OCI-LY3 (cell line): Measurements from ENCODE around the gene DENND6A.

Source experiments
- H2AFZ ChIP-seq: fragments of 200-600, 300-600 bp; shearing (Covaris generic); 2 replicates; pipeline ENCODE4 v1.6.0; 2014; ENCODE audit warnings: antibody characterized with exemption, low read depth, low read length
- H3K27ac ChIP-seq: fragments of 200-600, 300-600 bp; sonication (generic); 2 replicates; pipeline ENCODE4 v1.5.1; 2014; ENCODE audit warnings: mild to moderate bottlenecking, low read length, moderate library complexity, mixed read lengths
- H3K27me3 ChIP-seq: fragments of 200-600, 300-600 bp; sonication (generic); 2 replicates; pipeline ENCODE4 v1.6.1; 2014; ENCODE audit warnings: low read depth, low read length, mixed read lengths
- H3K36me3 ChIP-seq: fragments of 200-600, 300-600 bp; sonication (generic); replicated peaks from 2 replicates; pipeline ENCODE3; 2014; ENCODE audit warnings: low read depth, low read length, mixed read lengths
- H3K4me1 ChIP-seq: fragments of 300-600, 200-600 bp; sonication (generic); 2 replicates; pipeline ENCODE4 v1.6.1; 2014; ENCODE audit warnings: low read length, mixed read lengths
- H3K4me2 ChIP-seq: fragments of 200-600, 300-600 bp; sonication (generic); 2 replicates; pipeline ENCODE4 v1.6.1; 2014; ENCODE audit warnings: low read length, mixed read lengths
- H3K4me3 ChIP-seq: fragments of 300-600, 200-600 bp; sonication (generic); 2 replicates; pipeline ENCODE4 v1.5.1; 2014; ENCODE audit warnings: antibody characterized with exemption, mild to moderate bottlenecking, low read length, moderate library complexity
- H3K79me2 ChIP-seq: fragments of 300-600, 200-600 bp; shearing (Covaris generic); 2 replicates; pipeline ENCODE4 v1.6.1; 2014; ENCODE audit warnings: mild to moderate bottlenecking, low read length, mixed read lengths
- H3K9ac ChIP-seq: fragments of 300-600, 200-600 bp; shearing (Covaris generic); 2 replicates; pipeline ENCODE4 v1.6.0; 2014; ENCODE audit warnings: mild to moderate bottlenecking, low read length, moderate library complexity
- H3K9me3 ChIP-seq: fragments of 200-600, 300-600 bp; shearing (Covaris generic); 2 replicates; pipeline ENCODE4 v1.6.1; 2014; ENCODE audit warnings: low read length, mixed read lengths; ENCODE audit not compliant: insufficient read depth
- H4K20me1 ChIP-seq: fragments of 200-600, 300-600 bp; sonication (generic); 2 replicates; pipeline ENCODE4 v1.6.1; 2016; ENCODE audit warnings: low read length, mixed read lengths; ENCODE audit not compliant: insufficient read depth
- EZH2phosphoT487 ChIP-seq: fragments of 200-600 bp; shearing (Covaris generic); IDR thresholded peaks from 2 replicates; pipeline ENCODE4 v1.6.1; 2018; ENCODE audit warnings: antibody characterized with exemption, mixed run types, low read depth
- TF ChIP-seq, protein P1 (sequence below): fragments of 200-600, 300-600 bp; sonication (generic); IDR thresholded peaks from 2 replicates; pipeline ENCODE4 v1.5.1; 2014; ENCODE audit warnings: antibody characterized with exemption, low read length, low read depth

DENND6A gene

DNA sequence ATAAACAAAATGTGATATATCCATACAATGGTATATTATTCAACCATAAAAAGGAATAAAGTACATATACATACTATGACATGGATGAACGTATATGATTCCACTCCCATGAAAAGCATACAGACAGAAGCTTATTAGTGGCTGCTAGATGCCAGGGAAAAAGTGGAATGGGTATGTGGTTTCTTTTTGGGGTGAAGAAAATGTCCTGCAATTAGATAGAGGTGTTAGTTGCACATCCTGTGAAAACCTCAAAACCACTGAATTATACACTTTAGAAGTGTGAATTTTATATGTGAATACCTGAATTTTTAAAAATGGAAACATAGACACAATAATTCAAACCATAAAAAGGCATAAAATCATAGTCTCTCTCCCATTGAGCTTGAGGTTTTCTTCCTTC, 11.2 kb downstream of the DENND6A start:
- Histone ChIP-seq H3K4me2 (no peak overlapping the region), H3K27ac (no peak overlapping the region), H3K79me2 (peaks cover 73% of the 10 kb centered on the region), H3K4me1 (no peaks in the 10 kb centered on the region), H4K20me1 (peaks cover 28% of the 10 kb centered on the region), H2AFZ (no peak overlapping the region), H3K27me3 (no peaks in the 10 kb centered on the region), H3K4me3 (no peak overlapping the region), H3K36me3 (peaks cover 19% of the 10 kb centered on the region), H3K9ac (no peak overlapping the region), H3K9me3 (no peaks in the 10 kb centered on the region)
- TF ChIP-seq, protein P1, sequence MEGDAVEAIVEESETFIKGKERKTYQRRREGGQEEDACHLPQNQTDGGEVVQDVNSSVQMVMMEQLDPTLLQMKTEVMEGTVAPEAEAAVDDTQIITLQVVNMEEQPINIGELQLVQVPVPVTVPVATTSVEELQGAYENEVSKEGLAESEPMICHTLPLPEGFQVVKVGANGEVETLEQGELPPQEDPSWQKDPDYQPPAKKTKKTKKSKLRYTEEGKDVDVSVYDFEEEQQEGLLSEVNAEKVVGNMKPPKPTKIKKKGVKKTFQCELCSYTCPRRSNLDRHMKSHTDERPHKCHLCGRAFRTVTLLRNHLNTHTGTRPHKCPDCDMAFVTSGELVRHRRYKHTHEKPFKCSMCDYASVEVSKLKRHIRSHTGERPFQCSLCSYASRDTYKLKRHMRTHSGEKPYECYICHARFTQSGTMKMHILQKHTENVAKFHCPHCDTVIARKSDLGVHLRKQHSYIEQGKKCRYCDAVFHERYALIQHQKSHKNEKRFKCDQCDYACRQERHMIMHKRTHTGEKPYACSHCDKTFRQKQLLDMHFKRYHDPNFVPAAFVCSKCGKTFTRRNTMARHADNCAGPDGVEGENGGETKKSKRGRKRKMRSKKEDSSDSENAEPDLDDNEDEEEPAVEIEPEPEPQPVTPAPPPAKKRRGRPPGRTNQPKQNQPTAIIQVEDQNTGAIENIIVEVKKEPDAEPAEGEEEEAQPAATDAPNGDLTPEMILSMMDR, result no peak
- TF ChIP-seq EZH2phosphoT487, result no peak

GRCh38 chr3:57680046-57680445, 12.8 kb downstream of the DENND6A start:
- Histone ChIP-seq H4K20me1 (peaks cover 22% of the 10 kb centered on the region; the same call in 1 of the 2 replicates), H2AFZ (no peak overlapping the region), H3K79me2 (peaks cover 67% of the 10 kb centered on the region), H3K4me2 (no peak overlapping the region), H3K4me1 (no peaks in the 10 kb centered on the region), H3K27me3 (no peaks in the 10 kb centered on the region), H3K9ac (no peak overlapping the region), H3K36me3 (peaks cover 19% of the 10 kb centered on the region), H3K4me3 (no peak overlapping the region), H3K27ac (no peak overlapping the region), H3K9me3 (no peaks in the 10 kb centered on the region)
- TF ChIP-seq EZH2phosphoT487, result no peak
- TF ChIP-seq, protein P1, result no peak

DNA sequence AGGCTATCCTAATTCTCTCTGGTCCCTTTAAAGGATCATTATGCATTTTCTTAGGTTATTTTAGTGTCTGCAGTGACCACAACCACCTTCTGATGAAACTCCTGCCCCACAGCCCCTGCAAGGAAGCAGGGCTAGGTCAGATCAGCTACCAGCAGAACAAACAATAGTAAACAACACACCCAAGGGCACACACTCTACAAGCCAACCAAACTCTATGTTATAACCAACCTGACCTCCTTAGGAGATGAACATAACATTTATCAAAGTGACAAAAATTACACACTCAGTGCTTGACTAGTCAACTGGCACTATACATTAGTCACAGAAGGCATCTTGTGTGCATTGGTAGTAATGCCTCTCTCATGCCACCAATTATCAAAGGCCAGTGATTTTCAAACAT, 17.3 kb downstream of the DENND6A start:
- Histone ChIP-seq H2AFZ (no peak overlapping the region), H3K9ac (no peak overlapping the region), H3K4me2 (no peak overlapping the region), H3K27ac (no peak overlapping the region), H4K20me1 (peaks cover 8% of the 10 kb centered on the region; the same call in 1 of the 2 replicates), H3K79me2 (peaks cover 67% of the 10 kb centered on the region), H3K36me3 (peaks cover 25% of the 10 kb centered on the region), H3K4me1 (peaks cover 30% of the 10 kb centered on the region), H3K9me3 (no peaks in the 10 kb centered on the region), H3K27me3 (no peaks in the 10 kb centered on the region), H3K4me3 (no peak overlapping the region)
- TF ChIP-seq, protein P1, result no peak
- TF ChIP-seq EZH2phosphoT487, result no peak

GRCh38 chr3:57673156-57673555, 19.7 kb downstream of the DENND6A start:
- Histone ChIP-seq H3K9ac (no peak overlapping the region), H3K4me2 (peak overlapping the region; percentile 22), H3K79me2 (peaks cover 51% of the 10 kb centered on the region)

More at GRCh38 chr3:57673156-57673555, 19.7 kb downstream of the DENND6A start:
- Histone ChIP-seq H3K4me1 (peaks cover 35% of the 10 kb centered on the region), H3K27me3 (no peaks in the 10 kb centered on the region), H3K4me3 (no peak overlapping the region), H3K27ac (peak overlapping the region; percentile 47), H4K20me1 (peaks cover 4% of the 10 kb centered on the region; the same call in 1 of the 2 replicates), H3K9me3 (no peaks in the 10 kb centered on the region), H3K36me3 (peaks cover 25% of the 10 kb centered on the region), H2AFZ (no peak overlapping the region)
- TF ChIP-seq, protein P1, result no peak
- TF ChIP-seq EZH2phosphoT487, result no peak
